Right ventricle myocardium superior (tissue), 1 donor: ENCODE measurements around the gene ANKRD42. TPM values are rescaled to one million over a fixed set of nuclear protein-coding genes. Genes with fewer than 3 reads are reported as not detected.
"Not testable (repeated sequence)": the region's sequence is repeated elsewhere in the genome, so short reads cannot be mapped to it uniquely, and the experiment has no call there.

Source experiments
- ATAC-seq: fragments of 200-7000 bp; cut with Tn5 transposase; one replicate; pipeline ENCODE4 v1.9.1; 2020; ENCODE audit warnings: mild to moderate bottlenecking; ENCODE audit not compliant: poor library complexity
- DNase-seq: peaks from one replicate; pipeline ENCODE4 v3.0.0-alpha.2; 2020
- intact Hi-C: fragments of 100-400 bp; cut with DNase I; formaldehyde crosslinking; loops from one replicate; pipeline ENCODE4 v1.11.2; 2022
- total RNA-seq: library from RNA; stranded (reverse); fragmentation: NEBNext Ultra II Directional; extraction: Animal tissue kit (Norgen Biotek cat#: 25700); gene quantifications from one replicate; pipeline ENCODE4 v1.2.1, GENCODE V29; 2021
- donor health status: DM: no; HTN: yes; CAD: no; lungs with severe emphysema.

The ANKRD42 gene
- total RNA-seq, 1 donor from 2014 or later = 3.9 TPM

GRCh38 chr11:83166193-83166866 is 27.2 kb upstream of the ANKRD42 start:
- ATAC-seq (no peak), DNase-seq (no peak)
- intact Hi-C loops = no loop called here

- intact Hi-C loops = no loop called here
- no peak for ATAC-seq
Measured at GRCh38 chr11:83168756-83169155, 24.8 kb upstream of the ANKRD42 start.

GRCh38 chr11:83170865-83171264 is 22.6 kb upstream of the ANKRD42 start:
- intact Hi-C loops = no loop called here

More at GRCh38 chr11:83168756-83169155, 24.8 kb upstream of the ANKRD42 start:
- DNase-seq = no peak

GRCh38 chr11:83172551-83172950 is 21.0 kb upstream of the ANKRD42 start:
- no peak for DNase-seq
- intact Hi-C loops = no loop called here
- no peak for ATAC-seq

More at GRCh38 chr11:83170865-83171264, 22.6 kb upstream of the ANKRD42 start:
- ATAC-seq (no peak), DNase-seq (no peak)

- intact Hi-C loops = no loop called here
- ATAC-seq = no peak
- no peak for DNase-seq
Measured at GRCh38 chr11:83174008-83174407, 19.5 kb upstream of the ANKRD42 start.

- intact Hi-C loops = no loop called here
- ATAC-seq = no peak
- no peak for DNase-seq
Measured at GRCh38 chr11:83175815-83176214, 17.7 kb upstream of the ANKRD42 start.

GRCh38 chr11:83181815-83182214 is 11.7 kb upstream of the ANKRD42 start:
- DNase-seq = no peak
- intact Hi-C loops = no loop called here

GRCh38 chr11:83185767-83186166 is 7.7 kb upstream of the ANKRD42 start:
- no peak for DNase-seq
- intact Hi-C loops = no loop called here
- ATAC-seq = no peak

More at GRCh38 chr11:83181815-83182214, 11.7 kb upstream of the ANKRD42 start:
- no peak for ATAC-seq

- intact Hi-C loops = no loop called here
- no peak for ATAC-seq
- DNase-seq = no peak
Measured at GRCh38 chr11:83187465-83187864, 6.0 kb upstream of the ANKRD42 start.

- intact Hi-C loops = no loop called here
- ATAC-seq (no peak), DNase-seq (no peak)
Measured at GRCh38 chr11:83191491-83191890, 2.0 kb upstream of the ANKRD42 start.

- intact Hi-C loops = no loop called here
- ATAC-seq (no peak), DNase-seq (no peak)
Measured at GRCh38 chr11:83191986-83192385, 1.5 kb upstream of the ANKRD42 start.

- ATAC-seq = no peak
- intact Hi-C loops = no loop called here
Measured at GRCh38 chr11:83192606-83193245, 786 bp upstream of the ANKRD42 start.

GRCh38 chr11:83194281-83195142 is 1.0 kb downstream of the ANKRD42 start:
- DNase-seq (peak; percentile 81), ATAC-seq (peak; percentile 70)
- intact Hi-C loops = no loop called here

More at GRCh38 chr11:83192606-83193245, 786 bp upstream of the ANKRD42 start:
- no peak for DNase-seq

- intact Hi-C loops = no loop called here
- no peak for ATAC-seq
- no peak for DNase-seq
Measured at GRCh38 chr11:83195143-83195466, 1.6 kb downstream of the ANKRD42 start.

- DNase-seq (no peak), ATAC-seq (no peak)
- intact Hi-C loops = no loop called here
Measured at GRCh38 chr11:83195649-83196048, 2.1 kb downstream of the ANKRD42 start.

- no peak for ATAC-seq
- DNase-seq = no peak
- intact Hi-C loops = no loop called here
Measured at GRCh38 chr11:83200035-83200434, 6.5 kb downstream of the ANKRD42 start.

GRCh38 chr11:83205608-83206185 is 12.2 kb downstream of the ANKRD42 start:
- ATAC-seq (no peak), DNase-seq (no peak)
- intact Hi-C loops = no loop called here

- DNase-seq = no peak
- intact Hi-C loops = no loop called here
- no peak for ATAC-seq
Measured at GRCh38 chr11:83206221-83206620, 12.7 kb downstream of the ANKRD42 start.

- ATAC-seq, intact Hi-C loops, DNase-seq: not testable (repeated sequence)
Measured at GRCh38 chr11:83206771-83207382, 13.4 kb downstream of the ANKRD42 start.
